ENCODE results near the gene ZNF578. TPM values are rescaled to one million over a fixed set of nuclear protein-coding genes. Genes with fewer than 3 reads are reported as not detected.
A peak's percentile ranks its signal among the peaks of the same experiment; 100 is the strongest.
"Not testable (repeated sequence)": the region's sequence is repeated elsewhere in the genome, so short reads cannot be mapped to it uniquely, and the experiment has no call there.

Gene ZNF578
- total RNA-seq, 1 donor from 2014 or later, result not detected

DNA sequence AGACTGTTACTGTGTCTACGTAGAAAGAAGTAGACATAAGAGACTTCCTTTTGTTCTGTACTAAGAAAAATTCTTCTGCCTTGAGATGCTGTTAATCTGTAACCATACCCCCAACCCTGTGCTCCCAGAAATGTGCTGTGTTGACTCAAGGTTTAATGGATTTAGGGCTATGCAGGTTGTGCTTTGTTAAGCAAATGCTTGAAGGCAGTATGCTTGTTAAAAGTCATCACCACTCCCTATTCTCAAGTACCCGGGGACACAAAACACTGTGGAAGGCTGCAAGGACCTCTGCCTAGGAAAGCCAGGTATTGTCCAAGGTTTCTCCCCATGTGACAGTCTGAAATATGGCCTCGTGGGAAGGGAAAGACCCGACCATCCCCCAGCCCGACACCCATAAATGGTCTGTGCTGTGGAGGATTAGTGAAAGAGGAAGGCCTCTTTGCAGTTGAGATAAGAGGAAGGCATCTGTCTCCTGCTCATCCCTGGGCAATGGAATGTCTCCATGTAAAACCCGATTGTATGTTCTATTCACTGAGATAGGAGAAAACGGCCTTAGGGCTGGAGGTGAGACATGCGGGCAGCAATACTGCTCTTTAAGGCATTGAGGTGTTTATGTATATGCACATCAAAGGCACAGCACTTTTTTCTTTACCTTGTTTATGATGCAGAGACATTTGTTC lies 32.3 kb downstream of the ZNF578 start:
- H3K27ac Mint-ChIP-seq (ENCODE audit: unreplicated experiment); H3K4me1 Mint-ChIP-seq (ENCODE audit: low read depth); H3K4me3 Mint-ChIP-seq (ENCODE audit: unreplicated experiment); H3K27me3 Mint-ChIP-seq (ENCODE audit: low read depth); DNase-seq (ENCODE audit: low spot score); H3K36me3 Mint-ChIP-seq (ENCODE audit: low read depth): not testable (repeated sequence)
- H3K9me3 Mint-ChIP-seq (ENCODE audit: low read depth), result peaks cover 59% of the 10 kb centered on the region

DNA sequence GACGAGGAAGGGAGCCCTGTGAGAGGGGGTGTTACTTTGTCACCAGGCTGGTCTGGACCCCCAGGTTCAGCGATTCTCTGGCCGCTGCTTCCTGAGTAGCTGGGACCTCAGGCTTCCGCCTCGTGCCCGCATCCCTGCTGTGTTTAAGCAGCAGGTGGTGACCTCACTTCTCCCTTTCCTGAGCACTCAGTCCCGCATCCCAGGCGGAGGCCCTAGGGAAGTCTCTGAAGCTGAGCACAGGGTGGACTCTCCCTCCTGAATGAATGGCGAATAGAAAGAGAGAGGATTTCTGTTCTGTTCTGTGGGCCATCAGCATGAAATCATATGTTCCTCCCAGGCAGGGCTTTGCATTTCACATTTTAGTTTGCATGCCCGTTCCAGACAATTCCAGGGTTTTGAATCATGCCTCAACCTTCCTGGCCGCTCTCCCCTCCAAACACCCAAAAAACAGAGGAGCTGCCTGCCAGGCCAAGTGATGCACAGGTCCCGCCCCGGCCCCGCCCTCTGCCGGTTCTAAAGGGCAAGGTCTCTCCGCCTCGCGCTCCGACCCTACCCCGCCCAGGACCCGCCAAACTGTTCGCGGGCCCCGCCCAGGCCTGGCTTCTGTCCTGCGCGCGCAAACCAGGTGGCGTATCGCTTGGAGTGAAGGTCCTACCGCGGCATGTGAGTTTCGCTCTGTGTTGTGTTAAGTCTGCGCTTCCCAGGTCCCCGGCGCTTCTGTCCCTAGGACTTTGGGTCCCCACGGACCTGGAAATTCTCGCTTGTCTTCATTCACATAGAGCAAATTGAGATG lies 39.0 kb downstream of the ZNF578 start:
- H3K36me3 Mint-ChIP-seq (ENCODE audit: low read depth), result peaks cover 3% of the 10 kb centered on the region
- peaks cover 39% of the 10 kb centered on the region for H3K9me3 Mint-ChIP-seq (ENCODE audit: low read depth)
- H3K4me3 Mint-ChIP-seq (ENCODE audit: unreplicated experiment), result peak overlapping the region; percentile 56
- H3K4me1 Mint-ChIP-seq (ENCODE audit: low read depth), result peaks cover 11% of the 10 kb centered on the region
- no peak for DNase-seq (ENCODE audit: low spot score)
- peaks cover 3% of the 10 kb centered on the region for H3K27me3 Mint-ChIP-seq (ENCODE audit: low read depth)
- TF ChIP-seq, protein P1, sequence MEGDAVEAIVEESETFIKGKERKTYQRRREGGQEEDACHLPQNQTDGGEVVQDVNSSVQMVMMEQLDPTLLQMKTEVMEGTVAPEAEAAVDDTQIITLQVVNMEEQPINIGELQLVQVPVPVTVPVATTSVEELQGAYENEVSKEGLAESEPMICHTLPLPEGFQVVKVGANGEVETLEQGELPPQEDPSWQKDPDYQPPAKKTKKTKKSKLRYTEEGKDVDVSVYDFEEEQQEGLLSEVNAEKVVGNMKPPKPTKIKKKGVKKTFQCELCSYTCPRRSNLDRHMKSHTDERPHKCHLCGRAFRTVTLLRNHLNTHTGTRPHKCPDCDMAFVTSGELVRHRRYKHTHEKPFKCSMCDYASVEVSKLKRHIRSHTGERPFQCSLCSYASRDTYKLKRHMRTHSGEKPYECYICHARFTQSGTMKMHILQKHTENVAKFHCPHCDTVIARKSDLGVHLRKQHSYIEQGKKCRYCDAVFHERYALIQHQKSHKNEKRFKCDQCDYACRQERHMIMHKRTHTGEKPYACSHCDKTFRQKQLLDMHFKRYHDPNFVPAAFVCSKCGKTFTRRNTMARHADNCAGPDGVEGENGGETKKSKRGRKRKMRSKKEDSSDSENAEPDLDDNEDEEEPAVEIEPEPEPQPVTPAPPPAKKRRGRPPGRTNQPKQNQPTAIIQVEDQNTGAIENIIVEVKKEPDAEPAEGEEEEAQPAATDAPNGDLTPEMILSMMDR (IDR thresholded peaks at IDR 0.05), result no peak
- no peak overlapping the region for H3K27ac Mint-ChIP-seq (ENCODE audit: unreplicated experiment)

DNA sequence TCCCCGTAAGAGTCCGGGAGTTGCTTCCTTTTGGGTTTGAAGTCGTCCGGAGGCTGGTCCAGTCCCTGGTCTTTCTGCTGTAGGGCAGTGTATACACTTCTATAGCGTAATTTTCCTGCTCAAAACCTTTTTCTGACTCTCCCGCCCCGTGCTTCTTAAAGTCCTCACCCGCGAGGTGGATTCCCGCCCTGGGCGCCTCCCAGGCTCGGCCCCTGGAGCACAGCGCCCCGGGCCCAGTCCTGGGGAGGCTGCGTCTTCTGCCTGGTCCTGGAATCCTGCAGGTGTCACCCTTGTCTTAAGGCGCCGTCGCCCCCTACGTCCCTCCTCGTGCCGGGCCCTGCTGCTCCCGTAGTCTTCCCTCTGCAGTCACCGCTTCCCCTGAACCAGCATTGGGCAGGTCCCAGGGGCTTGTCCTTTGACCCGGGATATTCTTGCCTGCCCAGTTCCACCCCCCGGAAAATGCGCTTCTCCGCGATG lies 39.7 kb downstream of the ZNF578 start:
- peaks cover 11% of the 10 kb centered on the region for H3K4me1 Mint-ChIP-seq (ENCODE audit: low read depth)
- TF ChIP-seq, protein P1 (IDR thresholded peaks at IDR 0.05), result peak; percentile 38
- no peak for DNase-seq (ENCODE audit: low spot score)
- no peak overlapping the region for H3K27ac Mint-ChIP-seq (ENCODE audit: unreplicated experiment)
- peaks cover 3% of the 10 kb centered on the region for H3K36me3 Mint-ChIP-seq (ENCODE audit: low read depth)
- H3K27me3 Mint-ChIP-seq (ENCODE audit: low read depth), result peaks cover 3% of the 10 kb centered on the region
- peak overlapping the region; percentile 56 for H3K4me3 Mint-ChIP-seq (ENCODE audit: unreplicated experiment)
- H3K9me3 Mint-ChIP-seq (ENCODE audit: low read depth), result peaks cover 43% of the 10 kb centered on the region

DNA sequence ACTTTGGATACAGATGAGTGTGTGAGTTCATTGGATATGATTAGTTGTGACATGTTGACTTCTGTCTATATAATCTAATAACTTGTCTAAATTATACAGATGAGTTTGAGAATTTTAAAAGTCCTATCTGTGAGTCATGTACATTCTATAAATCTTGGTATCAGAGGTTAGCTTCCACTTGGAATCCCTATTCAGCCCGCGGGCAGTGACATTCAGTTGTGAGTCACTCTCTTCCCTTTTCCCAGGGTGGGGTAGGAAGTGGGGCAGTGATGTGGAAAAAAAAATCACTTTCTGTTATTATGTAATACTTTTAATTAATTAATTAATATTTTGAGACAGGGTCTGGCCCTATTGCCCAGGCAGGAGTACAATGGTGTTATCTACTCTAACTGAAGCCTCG lies 41.2 kb downstream of the ZNF578 start:
- Mint-ChIP-seq H3K36me3 (ENCODE audit: low read depth) (peaks cover 3% of the 10 kb centered on the region), H3K4me3 (ENCODE audit: unreplicated experiment) (no peak overlapping the region), H3K4me1 (ENCODE audit: low read depth) (peaks cover 11% of the 10 kb centered on the region), H3K27ac (ENCODE audit: unreplicated experiment) (no peak overlapping the region), H3K9me3 (ENCODE audit: low read depth) (peaks cover 43% of the 10 kb centered on the region), H3K27me3 (ENCODE audit: low read depth) (peaks cover 3% of the 10 kb centered on the region)
- no peak for DNase-seq (ENCODE audit: low spot score)
- TF ChIP-seq, protein P1 (IDR thresholded peaks at IDR 0.05), result no peak

DNA sequence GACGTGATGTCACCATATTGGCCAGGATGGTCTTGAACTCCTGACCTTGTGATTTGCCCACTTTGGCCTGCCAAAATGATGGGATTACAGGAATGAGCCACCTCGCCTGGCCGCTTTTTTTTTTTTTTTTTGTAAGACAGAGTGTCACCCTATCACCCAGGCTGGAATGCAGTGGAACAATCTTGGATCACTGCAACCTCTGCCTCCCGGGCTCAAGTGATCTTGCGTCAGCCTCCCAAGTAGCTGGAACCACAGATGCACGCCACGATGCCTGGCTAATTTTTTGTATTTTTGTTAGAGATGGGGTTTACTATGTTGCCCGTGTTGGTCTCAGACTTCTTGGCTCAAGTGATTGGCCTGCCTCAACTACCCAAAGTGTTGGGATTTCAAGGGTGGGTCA lies 45.2 kb downstream of the ZNF578 start:
- Mint-ChIP-seq H3K4me1 (ENCODE audit: low read depth) (no peaks in the 10 kb centered on the region), H3K27me3 (ENCODE audit: low read depth) (no peaks in the 10 kb centered on the region), H3K36me3 (ENCODE audit: low read depth) (peaks cover 2% of the 10 kb centered on the region), H3K4me3 (ENCODE audit: unreplicated experiment) (no peak overlapping the region), H3K27ac (ENCODE audit: unreplicated experiment) (no peak overlapping the region), H3K9me3 (ENCODE audit: low read depth) (peaks cover 44% of the 10 kb centered on the region)
- no peak for DNase-seq (ENCODE audit: low spot score)
- TF ChIP-seq, protein P1 (IDR thresholded peaks at IDR 0.05), result no peak

DNA sequence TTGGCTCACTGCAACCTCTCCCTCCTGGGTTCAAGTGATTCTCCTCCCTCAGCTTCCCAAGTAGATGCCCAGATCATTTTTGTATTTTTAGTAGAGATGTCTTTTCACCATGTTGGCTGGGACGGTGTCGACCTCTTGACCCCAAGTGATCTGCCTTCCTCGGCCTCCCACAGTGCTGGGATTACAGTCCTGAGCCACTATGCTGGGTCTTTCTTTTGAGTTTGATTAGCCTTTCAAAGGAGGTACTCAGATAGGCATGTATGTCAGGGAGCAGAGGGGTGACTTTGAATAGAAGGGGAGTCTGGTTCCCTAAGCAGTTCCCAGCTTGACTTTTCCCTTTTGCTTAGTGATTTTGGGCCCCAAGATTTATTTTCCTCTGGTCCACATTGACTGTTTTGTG lies 47.1 kb downstream of the ZNF578 start:
- not testable (repeated sequence) for DNase-seq (ENCODE audit: low spot score); H3K27ac Mint-ChIP-seq (ENCODE audit: unreplicated experiment); H3K4me3 Mint-ChIP-seq (ENCODE audit: unreplicated experiment); H3K36me3 Mint-ChIP-seq (ENCODE audit: low read depth); H3K4me1 Mint-ChIP-seq (ENCODE audit: low read depth); H3K27me3 Mint-ChIP-seq (ENCODE audit: low read depth)
- peaks cover 41% of the 10 kb centered on the region for H3K9me3 Mint-ChIP-seq (ENCODE audit: low read depth)

DNA sequence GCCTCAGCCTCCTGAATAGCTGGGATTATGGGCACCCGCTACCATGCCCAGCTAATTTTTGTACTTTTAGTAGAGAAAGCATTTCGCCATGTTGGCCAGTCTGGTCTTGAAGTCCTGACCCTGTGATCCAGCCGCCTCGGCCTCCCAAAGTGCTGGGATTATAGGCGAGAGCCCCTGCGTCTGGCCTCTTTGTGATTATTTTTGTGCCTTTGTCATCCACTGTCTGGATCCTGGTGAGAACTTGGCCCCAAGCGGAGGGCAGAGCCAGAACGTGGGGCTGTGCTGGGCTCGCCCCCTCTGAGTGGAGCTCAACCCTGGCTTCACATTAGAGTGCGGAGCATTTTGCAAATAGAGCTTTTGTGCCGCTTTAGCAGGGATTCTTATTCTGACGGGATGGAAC lies 47.6 kb downstream of the ZNF578 start:
- not testable (repeated sequence) for H3K4me1 Mint-ChIP-seq (ENCODE audit: low read depth); H3K4me3 Mint-ChIP-seq (ENCODE audit: unreplicated experiment); H3K27me3 Mint-ChIP-seq (ENCODE audit: low read depth)

More for the DNA sequence above, 47.6 kb downstream of the ZNF578 start:
- DNase-seq (ENCODE audit: low spot score); H3K27ac Mint-ChIP-seq (ENCODE audit: unreplicated experiment); H3K36me3 Mint-ChIP-seq (ENCODE audit: low read depth): not testable (repeated sequence)
- H3K9me3 Mint-ChIP-seq (ENCODE audit: low read depth), result peaks cover 45% of the 10 kb centered on the region

All from chondrocyte (in vitro differentiated cells).